HG03095 (cell line): ENCODE measurements around the gene CERS3.
"Not testable (repeated sequence)": the region's sequence is repeated elsewhere in the genome, so short reads cannot be mapped to it uniquely, and the experiment has no call there.

Experiments
- ATAC-seq: cut with Tn5 transposase; IDR thresholded peaks from one replicate; pipeline ENCODE4 v1.9.1; 2021; ENCODE audit warnings: moderate library complexity; ENCODE audit not compliant: unreplicated experiment

CERS3 gene

DNA sequence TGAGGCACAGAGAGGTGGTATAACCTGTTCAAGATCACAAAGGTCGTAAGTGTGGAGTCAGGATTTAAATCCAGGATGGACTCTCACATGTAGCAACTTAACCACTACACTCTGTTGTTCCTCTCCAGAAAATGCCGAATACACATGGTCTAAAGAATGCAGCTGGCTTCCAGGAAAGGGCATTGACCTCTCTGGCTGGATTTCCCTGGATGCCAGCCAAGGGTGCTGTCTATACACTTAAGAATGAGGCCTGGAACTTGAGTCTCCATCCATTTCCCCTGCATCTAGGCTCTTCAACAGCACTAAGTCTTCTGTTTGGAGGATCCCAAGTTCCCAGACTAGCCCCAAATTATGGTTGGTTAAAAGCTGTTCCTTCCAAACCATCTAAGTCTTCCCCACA is 60.5 kb downstream of the CERS3 start:
- ATAC-seq = no peak

DNA sequence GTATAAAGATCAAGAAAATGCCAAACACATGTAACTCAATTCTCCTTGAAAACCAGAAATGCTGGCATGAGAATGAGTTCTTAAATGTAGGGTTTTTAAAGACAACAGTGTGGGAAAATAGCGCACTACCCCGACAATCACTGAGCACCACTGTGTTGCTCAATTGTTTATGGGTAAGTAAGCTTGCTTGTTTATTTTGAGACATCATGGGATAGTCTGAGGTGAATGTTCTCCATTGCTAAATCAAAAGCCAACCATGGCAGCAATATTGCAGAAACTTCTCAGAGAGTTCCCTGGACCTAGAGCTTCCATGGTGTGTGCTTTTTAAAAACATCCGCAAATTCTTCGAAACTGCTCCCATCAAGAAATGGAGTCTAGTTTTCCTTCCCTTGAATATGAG is 62.7 kb downstream of the CERS3 start:
- no peak for ATAC-seq

DNA sequence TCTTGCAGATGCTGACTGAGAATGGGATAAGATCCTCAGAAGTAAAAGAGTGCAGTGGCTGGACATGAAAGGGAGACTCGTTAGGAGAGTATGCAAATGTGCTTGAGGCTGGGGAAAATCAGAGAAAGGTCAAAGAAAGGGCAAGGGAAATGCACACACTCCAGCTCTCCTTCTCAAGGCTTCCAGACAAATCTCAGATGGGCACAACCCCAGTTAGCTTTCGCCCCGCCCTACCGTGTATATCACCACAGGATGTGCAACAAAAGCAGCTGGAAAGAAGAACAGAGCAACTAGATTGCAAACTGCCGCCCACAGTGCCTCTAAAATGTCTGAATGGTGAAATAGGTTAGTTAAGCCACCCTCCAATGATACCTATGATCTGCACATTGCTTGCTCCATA is 63.9 kb downstream of the CERS3 start:
- ATAC-seq = no peak

DNA sequence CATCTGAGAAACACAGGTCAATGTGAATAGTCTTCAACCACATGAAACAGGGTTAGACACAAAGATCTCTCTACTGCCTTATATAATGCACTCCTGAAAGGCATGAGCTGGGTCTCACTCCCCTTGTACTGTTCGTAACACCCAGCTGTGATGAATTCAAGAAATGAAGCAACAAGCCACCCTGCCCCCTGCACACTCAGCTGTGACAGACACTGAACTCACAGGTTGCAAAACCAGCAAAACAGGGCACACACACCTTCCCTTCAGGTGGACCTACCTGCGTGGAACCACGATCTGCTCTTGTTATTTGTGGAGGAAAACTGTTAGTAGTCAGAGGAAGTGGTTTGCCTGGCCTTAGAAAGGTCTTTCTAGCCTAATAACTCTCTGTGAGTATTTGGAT is 64.5 kb downstream of the CERS3 start:
- ATAC-seq = no peak

DNA sequence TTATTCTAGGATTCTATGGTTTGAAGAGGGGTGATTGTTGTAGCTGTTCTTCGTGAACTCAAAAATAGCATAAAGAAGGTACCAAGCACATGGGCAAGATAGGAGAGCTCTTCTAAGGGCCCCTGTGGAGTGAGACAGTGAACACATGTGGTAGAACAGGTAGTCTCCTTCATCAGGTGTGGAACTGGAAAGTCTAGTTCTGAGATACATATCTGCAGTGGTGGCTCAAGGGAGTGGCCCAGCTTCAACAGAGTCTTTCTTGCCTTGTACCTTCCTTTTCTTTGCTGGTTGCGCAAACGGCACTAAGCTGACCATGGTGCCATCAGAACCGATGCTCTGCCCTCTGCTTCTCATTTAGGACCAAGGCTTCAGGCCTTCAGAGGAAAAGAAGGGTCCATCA is 65.2 kb downstream of the CERS3 start:
- no peak for ATAC-seq

DNA sequence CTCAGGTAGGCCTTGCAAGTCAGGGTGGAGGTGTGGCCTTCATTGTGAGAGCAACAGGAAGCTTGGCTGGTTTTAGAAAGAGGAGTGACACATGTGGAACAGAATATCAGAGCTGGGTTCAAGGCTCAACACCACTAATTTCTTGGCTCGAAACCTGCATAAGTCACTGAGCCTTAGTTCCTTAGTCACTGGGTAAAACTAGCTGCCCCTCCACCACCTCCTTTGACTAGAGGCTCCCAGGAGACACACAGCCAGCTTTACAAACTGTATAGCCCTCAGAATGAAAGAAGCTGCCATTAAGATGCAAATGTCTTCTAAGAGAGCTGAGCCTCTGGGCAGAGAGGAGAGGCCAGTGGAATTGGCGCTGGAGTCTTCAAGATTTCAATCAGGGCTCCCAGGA is 67.7 kb downstream of the CERS3 start:
- ATAC-seq = peak; percentile 64

DNA sequence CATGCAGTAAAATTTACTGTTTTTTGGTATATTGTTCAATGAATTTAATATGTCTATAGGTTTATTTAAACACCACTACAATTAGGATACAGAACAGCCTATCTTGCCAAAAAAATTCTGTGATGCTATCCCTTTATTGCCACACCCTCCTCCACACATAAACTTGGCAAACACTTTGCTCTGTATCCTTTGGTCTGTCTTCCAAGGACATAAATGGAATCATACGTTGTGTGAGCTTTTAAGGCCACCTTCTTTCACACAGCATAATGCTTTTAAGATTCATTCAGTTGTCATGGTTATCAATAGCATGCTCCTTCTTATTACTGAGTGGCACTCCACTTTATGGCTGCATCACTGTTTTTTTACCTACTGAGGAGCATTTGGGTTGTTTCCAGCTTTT is 71.5 kb downstream of the CERS3 start:
- ATAC-seq = no peak

DNA sequence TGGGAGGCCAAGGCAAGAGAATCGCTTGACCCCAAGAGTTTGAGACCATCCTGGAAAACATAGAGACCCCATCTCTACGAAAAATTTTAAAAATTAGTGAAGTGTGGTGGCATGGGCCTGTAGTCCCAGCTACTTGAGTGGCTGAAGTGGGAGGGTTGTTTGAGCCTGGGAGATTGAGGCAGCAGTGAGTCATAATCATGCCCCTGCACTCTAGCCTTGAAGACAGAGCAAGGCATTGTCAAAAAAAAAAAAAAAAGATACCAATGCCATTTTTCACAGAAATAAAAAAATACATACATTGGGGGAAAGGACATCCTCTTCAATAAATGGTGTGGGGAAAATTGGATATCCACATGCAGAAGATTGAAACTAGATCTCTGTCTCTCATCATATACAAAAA is 74.6 kb downstream of the CERS3 start:
- no peak for ATAC-seq

DNA sequence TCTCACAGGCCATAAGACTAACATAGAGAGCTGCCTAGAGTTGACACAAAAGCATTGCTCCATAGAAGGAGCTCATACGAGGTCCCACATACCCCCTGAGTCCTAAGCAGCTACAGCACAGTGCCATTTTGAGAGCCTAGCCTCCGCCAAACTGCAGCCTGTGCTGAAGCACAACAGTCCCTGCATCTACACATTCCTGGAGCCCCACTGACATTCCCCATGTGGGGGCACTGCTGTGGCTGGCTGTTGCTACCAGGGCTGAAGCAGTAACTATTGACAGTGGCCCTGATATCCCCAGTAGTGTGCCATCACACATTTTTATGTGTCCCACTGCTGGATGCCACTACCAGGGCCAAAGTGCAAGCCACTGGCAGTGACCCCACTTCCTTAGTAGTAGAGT is 80.3 kb downstream of the CERS3 start:
- ATAC-seq = no peak

DNA sequence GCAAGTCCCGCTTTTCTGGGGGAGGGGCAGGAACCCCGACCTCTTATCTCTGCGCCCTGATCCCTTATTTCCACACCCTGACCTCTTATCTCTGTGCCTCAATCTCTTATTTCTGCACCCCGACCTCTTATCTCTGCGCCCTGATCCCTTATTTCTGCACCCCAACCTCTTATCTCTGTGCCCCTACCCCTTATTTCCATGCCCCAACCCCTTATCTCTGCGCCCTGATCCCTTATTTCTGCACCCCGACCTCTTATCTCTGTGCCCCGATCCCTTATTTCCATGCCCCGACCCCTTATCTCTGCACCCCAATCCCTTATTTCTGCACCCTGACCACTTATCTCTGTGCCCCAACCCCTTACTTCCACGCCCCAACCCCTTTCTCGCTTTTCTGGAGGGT is 87.7 kb downstream of the CERS3 start:
- not testable (repeated sequence) for ATAC-seq

DNA sequence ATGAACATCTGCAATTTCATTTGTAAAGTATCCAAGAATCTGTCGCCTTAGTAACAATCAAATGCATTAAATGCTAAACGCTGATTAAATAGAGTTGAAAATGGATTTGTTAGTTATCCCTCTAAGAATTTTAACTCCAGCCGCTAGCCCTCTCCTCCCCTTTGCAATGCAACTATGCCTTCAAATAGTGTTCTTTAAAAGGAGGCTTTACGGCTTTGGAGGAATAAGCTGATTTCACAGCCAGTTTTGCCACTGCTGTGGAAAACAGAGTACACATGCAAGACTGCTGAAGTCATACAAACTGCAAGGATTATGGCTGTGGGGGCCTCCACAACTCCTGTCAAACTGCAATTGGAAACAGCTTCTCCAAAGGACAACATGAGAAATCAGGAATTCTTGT is 89.2 kb downstream of the CERS3 start:
- ATAC-seq = no peak

DNA sequence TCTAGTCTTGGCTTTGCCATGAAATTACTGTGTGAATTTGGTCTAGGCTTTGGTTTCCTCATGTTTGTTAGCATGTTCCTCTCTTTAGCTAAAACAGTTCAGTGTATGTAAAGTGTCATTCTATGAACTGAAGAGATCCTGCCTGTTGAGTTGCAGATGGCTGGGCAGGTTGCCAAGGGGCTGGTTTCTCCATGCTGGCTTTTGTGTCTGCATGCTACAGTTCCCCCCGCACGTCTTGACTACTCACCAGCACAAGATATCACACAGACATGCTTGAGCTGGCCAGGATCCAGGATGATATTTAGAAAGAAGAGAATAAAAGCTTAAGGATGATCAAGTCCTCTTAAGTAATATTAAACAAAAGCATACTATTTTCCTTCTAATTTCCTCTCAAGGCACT is 90.2 kb downstream of the CERS3 start:
- no peak for ATAC-seq

DNA sequence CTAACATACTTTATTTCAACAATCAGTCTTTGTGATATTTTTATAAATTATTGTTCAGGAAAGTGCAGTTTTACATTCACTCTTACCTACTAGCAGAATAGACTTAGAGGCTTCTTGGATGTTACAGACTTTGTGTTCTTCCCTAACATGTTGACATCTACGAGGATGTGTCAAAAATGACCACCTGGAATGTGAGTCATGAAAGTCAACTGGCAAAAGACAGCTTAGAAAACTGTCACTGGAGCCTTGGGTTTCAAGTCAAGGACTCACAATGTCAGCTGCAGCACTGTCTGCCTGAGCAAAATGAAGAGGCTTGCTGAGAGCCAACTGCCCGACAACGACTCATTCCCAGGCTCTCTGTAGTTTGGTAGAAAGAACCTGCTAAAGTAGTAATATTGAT is 91.5 kb downstream of the CERS3 start:
- no peak for ATAC-seq

DNA sequence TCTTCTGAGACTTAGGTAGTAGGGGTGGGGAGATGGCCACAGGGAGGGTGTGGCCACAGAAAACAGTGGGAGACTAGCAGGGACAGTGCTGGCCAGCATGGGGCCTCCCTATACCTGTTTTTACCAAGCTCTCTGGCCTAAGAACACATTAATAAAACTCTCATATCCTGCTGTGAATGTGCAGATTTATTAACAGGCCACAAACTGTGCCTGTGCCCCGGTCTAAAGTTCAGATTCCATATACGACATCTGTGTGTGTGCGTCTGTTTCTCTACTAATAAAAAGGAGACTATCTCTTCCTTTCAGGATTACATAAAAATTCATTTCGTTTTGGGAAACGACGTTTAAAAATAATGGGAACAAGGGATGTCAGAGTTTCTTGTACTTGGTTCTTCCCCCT is 94.2 kb downstream of the CERS3 start:
- no peak for ATAC-seq

DNA sequence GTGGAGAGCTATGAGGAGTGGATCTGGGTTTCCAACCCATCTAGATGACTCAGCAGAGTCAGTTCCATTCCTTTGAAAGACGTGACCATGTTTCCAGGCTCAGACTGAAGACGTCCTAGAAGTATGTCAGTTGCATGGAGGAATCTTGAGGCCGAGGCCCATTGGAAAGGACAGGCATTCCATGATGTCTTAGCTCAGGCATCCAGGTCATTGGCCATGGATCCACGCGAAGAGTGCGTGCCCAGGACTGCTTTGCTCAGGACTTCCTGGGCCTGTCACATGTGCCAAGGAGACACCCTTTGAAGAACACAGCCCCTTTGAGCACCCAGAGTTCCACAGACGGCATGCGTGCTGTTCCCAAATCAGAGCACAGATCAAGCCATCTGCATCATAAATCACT is 94.7 kb downstream of the CERS3 start:
- ATAC-seq = no peak

DNA sequence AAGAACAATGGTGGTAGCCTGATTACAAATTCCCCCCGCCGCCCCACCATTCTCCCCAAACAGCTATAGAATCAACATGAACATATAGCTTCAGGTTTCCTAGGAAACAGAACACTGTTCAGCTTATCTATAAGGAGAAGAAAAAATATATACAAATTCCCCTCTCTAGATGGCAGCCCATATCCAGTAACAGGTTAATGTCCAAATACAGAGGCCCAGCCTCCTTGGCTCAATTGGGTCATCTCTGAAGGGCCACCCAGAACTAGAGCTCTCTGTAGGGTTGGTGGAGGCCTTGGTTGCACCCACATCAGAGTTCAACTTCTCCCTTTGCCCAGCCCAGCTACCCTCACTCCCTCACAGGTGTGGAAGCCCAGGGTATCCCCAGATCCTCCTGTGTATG is 95.4 kb downstream of the CERS3 start:
- ATAC-seq = no peak

DNA sequence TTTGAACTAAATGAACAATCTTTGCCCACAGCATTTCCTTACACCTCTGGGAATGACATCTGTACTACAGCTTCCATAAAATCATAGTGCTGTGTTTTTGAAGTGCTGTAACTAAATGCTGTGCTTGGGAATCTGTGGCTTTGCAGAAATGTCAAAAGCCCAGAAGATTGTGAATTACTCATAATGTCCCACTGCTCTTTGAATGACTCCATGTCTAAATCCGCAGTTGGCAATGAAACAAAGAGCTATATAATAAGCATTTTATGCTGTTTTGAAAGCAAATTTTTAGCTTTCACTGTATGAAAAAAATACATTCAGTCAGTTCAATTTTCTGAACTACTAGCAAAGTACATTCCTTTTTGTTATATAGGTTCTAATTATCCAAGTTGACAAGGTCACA is 98.3 kb downstream of the CERS3 start:
- no peak for ATAC-seq

DNA sequence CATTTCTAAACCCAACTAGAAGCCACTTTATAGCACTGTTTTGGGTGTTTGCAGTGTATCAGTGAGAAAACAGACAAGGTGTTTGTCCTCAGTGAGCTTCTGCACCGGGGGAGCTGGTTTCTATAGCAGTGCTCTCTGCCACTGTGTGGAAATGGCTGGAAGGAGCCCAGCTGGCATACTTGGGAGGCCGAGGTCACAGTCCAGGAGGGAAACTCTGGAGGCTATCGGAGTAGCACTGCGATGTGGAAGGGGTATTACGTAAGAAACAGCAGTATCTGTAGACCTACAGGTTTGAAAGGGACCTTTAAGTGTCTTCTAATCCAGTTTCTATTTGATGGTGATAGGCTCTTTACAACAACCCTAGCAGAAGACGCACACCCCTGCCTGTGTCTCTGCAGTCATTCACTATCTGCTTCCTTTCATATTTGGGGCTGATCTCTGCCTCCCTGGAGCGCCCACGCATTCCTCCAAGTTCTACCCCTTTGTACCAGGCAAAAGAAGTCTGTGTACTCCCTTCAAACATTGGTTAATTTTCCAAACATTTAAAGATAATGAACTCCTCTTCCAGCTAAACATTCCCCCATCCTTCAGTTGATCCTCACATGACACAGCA is 99.5 kb downstream of the CERS3 start:
- ATAC-seq = no peak

DNA sequence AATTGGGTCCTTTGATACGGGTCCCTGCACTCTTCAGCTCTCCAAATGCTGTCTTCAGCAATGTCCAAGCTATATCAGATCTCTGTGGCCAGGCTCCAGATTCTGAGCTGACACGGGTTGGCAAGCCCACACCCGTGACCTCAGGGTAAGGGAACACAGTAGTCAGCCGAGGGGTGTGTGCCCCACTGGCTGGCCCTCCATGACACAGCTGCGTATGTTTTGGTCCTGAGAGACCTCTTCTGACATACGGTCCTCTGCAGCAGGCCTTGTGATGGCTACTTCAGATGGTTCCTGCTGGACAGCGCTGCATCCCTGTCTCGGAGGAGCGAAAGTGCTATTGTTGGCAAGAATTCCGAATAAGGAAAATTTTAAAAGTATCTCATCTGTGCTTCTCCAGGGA is 101.8 kb downstream of the CERS3 start:
- no peak for ATAC-seq

DNA sequence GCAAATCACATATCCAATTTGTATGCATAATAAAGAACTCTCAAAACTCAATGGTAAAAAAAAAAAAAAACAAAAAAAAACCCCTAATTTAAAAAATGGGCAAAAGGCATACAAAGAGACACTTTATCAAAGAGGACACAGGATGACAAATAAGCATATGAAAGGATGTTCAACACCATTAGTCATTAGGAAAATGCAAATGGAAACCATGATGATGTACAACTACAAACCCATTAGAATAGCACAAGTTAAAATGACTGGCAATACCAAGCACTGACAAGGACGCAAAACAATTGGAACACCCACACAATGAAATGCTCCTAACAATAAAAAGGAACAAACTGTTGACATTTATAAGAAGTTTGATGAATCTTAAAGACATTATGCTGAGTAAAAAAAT is 123.6 kb downstream of the CERS3 start:
- ATAC-seq = no peak

DNA sequence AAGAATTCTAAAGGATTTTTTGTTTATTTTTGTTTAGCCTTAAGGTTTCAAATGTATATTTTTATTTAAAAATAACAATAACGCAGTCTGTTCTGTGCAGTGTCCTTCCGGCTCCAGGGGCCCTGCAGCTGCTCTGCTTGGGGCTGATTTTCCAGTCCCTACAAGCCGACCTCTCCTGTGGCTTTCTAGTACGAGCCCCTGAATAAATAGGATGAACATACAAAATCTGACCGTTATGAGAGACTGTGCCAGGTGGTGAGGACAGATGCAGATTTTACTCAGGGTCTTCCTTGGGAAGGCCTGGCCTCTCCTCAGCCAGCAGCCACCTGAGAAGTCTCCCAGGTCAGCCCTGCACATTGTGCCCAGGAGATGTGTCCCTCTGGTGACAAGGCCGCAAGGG is 127.8 kb downstream of the CERS3 start:
- no peak for ATAC-seq

DNA sequence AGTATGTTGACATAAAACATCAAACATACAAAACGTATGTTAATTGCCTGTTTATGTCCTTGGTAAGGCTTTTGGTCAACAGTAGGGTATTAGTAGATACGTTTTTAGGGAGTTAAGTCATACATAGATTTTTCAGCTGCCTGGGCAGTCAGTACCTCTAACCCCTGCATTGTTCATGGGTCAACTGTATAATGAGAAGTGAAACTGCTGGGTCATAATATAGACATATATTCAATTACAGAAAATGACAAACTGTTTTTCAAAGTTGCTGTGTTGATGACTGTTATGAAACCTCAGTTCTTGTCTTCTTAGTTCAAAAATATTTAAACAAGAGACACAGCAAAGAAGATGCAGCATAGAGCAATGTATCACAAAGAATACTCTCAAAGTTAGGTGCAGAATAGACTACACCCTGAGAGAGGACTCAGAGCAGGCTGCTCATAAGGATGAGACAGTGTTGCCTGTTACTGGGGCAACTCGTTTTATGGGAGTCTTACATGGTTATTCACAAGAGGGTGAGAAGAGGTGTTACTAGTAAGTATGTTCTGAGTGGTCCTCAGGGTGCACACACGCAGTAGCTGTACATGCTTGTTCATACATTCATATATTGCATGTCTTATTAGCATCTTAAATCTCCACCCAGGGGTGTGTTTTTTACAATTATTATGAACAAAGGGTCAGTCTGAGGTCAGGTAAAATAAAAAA is 133.9 kb downstream of the CERS3 start:
- ATAC-seq = no peak

DNA sequence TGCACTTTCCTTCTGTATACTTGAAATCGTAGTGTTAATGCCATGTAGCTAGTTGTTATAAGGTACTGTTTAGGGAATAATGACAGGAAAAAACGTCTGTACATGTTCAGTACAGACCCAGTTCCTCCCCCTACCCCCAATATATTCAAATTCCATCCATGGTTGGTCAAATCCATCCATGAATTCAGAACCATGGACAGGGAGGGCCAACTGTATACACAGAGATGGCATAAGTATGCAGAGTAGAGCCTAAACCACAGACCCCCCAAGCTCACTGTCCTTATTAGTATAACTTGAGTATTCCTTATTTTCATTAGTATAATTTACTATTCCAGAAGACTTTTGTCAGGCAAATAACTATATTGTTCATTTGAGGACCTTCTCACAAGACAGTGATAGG is 135.7 kb downstream of the CERS3 start:
- ATAC-seq = no peak
